T-helper 22 cell (primary cell): ENCODE measurements around the gene HHATL.

Experiments used
- DNase-seq: peaks from one replicate; pipeline ENCODE4 v3.0.0-alpha.2; 2020; ENCODE audit warnings: low read depth

Gene HHATL

DNA sequence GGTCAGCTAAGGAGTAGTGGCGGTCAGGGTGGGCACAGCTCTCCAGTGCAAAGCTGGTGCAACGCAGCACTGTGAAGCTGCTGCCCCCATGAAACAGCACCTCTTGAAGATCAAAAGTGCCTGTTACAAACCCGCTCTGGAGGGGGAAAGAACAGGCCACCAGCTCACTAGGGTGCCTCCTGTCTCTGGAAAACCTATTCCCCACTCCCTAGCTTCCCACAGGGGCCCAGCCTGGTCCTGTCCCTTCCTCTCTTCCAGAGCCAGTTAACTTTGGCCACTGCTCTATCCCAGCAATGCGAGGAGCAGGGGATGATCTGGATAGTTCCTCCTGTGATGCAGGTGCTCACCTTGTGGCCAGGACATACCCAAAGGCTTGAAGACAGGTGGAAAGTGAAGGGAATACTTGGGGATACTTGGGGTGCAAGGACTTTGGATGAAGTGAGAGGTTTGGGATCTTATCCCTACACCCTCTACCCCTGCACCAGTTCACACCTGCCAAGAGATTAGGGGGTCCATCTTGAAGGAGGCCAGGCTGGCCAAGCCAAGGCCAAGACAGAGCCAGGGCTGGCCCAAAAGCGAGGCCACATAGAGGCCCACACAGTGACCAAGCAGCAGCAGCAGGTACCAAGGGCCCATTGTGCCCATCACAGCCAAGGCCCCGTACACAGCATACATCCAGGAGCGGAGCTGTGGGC is 4.2 kb downstream of the HHATL start:
- no peak for DNase-seq

DNA sequence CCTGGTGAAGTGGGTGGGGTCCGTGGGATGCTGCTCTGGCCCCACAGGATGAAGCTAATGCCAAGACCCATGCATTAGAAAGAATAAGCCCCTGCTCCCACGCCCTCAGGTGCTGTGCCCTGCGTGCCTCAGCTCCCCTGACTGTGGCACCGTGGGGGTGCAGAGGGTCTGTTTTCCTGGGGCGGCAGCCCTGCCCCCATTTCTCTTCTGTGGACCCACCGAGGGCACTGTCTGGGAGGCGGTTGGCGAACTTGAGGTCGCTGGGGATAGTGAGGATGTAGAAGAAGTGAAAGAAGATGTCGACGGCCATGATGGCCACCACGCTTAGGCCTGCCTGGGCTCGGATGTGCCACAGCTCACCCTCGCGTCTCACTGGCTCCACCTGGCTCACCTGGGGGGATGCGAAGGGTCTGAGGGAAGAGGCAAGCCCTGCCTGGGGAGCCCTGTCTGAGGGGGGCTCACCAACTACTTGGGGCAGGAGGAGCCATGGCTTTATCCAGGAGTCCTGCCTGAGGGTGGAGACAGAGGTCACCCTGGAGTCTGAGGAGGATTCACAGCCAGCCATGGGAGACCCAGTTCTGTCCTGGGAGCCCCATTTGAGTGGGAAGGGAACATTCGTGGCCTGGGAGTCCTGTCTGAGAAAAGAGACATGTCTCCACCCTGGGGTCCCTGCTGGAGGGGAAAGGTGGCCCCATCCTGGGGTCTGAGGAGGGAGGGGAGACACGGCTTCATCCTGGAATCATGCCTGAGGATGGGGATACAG is 5.1 kb downstream of the HHATL start:
- no peak for DNase-seq

DNA sequence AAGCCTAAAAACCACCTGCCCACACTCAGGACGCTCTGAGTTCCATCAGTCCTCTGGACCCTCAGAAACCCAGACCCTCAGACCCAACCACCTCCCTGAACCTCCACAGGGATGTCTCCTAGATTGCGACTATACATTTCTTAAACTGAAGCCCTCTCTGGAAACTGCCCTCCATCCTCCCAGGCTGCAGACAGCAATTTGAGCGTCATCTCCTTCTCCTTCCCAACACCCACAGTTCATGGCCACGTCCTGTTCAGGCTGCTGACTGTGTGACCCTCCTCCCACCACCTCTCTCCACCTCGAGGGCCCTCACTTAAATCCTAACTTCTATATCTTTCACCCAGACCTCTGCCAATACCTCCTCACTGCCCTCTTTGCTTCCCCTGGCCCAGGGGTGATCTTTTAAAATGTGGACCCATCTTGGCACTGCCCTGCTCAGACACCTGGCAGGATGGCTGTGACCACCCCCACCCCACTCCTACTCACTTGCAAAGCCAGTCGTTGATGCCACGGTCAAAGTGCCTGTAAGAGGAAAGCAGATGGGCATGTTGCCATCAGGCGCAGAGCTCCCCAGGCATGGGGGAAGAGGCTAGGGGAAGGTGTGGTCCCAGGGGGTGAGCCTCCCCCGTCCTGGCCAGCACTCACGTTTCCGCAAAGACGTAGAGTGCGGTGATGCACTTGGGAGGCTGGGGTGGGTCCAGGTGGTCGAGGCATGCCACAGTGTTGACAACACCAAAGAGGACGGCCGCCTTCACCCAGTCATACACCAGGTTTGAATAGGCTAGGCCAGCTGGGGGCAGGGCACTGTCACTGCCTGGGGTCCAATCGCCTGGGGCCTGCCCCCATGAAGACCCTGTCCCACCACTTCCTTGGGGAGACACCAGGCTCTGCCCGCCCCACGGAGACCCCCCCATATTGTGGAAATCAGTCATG is 6.0 kb downstream of the HHATL start:
- DNase-seq, result no peak

DNA sequence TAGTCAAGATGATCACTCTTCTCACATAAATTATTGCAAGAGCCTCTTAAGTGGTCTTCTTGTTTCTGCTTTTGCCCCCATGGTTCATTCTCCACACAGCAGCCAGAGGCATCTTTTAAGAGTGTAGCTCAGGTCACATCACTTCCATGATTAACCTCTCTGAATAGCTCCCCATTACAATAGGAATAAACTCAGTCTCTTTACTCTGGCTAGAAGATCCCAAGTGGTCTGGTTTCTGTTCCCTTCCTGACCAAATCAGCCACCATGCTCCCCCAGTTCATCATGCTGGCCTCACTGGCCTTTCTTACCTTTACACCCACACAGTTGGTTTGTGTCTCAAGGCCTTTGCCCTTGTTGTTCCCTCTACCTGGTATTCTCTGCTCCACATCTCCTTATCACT is 8.2 kb downstream of the HHATL start:
- no peak for DNase-seq

DNA sequence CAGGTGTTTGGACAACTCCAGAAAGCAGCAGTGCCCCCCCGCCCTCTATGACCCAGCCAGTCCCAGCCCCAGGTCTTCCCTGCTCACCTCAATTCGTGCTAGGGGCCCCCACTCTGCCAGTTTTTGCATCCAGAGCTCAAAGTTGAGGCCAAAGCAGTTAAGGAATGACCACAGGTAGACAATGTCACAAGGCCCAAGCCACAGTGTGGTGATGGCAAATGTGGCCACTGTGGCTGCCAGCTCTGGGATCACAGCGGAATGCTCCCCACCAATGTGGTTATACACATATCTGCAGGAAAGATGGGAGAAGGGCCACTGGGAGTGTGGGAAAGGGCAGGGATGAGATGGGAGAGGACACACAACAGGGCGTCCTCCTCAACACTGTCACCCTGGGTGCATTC is 9.1 kb downstream of the HHATL start:
- no peak for DNase-seq

DNA sequence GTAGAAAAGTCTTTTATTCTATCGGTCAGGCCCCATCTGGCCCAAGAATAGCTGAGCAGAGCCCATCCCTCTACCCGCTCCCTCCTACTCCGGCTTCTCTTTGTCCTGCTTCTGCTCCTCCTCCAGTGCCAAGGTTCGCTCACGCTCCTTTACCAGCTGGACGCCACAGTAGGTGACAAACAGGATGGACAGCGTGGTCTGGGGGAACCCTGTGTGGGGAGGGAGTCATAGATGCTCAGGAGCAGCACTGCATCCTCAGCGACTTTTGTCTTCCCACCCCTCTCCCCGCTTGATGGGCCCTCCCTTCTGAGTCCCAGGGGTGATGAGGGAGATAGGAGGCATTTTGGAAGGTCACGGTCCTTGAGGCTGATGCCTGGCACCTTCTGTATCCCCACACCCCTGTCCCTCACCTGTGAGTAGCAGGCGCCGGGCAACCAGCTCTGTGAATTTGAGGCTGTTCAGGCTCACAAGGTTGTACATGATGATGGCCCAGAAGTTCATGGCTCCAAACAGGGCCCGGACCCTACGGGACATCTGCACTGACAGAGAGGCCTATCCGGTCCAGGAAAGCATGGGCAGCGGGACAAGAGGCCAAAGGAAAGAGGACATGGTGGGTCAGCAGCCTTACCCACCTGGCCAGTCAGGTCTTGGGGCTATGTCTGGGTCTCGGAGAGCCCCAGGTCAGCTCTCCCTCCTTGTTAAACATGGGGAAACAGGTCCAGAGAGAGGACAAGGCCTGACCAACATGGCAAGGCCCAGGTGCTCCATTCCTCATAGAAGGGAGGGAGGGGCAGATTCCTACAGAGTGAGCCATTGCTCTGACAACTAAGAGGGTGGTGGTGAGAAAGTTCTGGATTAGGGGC is 9.7 kb downstream of the HHATL start:
- DNase-seq, result no peak

DNA sequence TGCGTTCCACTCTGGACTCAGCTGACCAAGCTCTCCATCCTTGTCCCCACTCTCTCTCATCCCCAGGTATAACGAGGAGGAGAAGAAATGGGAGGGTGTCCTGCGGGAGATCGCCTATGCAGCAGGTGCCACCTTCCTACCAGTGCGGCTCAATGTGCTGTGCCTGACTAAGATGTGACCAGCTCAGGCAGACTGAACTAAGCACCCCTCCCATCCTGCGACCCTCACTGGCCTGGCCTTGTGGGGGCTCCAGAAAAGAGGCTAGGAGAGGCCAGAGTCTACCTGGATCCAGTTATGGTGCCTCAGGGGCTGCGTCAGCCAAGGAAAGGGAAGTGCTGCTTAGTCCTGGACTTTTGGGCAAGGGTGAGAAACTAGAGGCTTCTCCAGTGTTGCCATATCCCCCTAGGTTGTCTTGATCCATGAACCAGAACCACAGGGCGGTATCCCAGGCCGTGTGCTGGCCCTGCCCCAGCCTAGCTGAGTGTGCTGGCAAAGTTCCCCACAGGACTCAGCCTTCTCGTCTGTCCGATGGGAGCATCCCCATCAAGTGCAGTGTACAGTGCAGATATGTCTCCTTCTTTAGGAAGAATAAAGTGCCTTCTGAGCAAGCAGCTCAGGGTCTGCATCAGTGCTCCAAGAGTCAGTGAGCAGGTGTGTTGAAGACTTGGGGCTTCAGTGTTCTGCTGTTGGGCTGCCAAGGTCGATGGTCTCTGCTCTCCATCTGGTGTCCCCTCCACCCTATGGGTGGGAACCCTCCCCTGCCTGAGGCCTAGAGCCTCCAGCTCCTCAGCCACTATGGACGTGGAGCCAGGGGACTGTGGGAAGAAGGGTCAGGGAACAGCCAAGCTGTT is 10.6 kb downstream of the HHATL start:
- DNase-seq, result no peak

DNA sequence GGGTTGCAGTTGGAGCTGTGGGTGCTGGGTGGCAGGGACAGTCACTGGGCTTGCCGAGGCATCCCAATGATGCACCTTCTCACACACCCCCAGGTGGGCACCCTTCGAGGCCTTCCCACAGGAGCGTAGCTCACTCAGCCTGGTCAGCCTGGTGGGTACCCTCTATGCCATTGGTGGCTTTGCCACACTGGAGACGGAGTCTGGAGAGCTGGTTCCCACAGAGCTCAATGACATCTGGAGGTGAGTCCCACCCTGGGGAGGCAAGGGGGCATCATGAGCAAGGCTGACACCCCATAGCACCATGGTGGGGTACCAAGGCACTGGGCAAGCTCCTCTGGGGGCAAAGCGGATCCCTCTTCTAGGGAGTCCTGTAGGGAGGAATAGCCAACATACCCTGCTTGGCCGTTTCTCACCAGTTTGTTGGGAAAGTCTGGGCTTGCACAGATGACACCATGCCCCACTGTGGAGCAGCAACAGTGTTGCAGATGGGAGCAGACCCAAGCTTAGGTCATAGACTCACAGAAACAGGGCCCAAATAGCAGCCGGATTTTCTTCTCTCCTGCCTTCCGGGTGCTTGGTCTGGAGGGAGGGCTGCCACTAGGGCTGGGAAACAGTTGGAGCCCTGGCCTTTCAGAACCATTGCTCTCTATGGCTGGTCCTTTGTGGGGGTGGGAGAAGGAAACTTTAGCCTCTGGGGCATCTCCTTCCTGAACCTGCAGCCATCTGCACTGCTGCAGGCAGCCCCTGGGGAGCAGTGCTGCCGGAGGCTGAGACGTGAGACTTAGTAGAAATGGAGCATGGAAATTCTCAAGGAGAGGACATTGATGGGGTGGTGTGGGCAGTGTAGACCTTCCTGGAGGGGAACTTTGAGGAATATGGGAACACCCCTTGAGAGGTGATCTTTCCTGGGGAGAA is 11.6 kb downstream of the HHATL start:
- DNase-seq, result no peak

DNA sequence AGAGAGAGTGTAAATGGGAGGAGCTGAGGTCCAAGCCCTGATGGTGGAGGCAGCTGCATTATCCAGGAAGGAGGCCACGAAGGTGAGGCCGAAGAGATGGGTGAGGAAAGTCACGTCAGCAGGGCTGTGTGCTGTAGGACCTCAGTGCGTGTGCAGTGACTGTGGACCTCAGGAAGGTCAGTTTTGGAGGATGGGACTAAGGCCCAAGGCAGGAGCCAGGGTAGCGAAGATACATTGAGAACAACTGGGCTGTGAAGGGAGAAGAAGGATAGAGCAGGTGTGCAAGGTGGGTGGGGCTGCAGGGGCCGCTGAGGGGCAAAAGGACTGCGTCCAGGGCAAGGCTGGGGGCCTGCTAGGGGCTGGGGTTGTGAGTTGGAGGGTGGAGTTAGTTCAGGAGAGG is 12.4 kb downstream of the HHATL start:
- DNase-seq, result no peak

DNA sequence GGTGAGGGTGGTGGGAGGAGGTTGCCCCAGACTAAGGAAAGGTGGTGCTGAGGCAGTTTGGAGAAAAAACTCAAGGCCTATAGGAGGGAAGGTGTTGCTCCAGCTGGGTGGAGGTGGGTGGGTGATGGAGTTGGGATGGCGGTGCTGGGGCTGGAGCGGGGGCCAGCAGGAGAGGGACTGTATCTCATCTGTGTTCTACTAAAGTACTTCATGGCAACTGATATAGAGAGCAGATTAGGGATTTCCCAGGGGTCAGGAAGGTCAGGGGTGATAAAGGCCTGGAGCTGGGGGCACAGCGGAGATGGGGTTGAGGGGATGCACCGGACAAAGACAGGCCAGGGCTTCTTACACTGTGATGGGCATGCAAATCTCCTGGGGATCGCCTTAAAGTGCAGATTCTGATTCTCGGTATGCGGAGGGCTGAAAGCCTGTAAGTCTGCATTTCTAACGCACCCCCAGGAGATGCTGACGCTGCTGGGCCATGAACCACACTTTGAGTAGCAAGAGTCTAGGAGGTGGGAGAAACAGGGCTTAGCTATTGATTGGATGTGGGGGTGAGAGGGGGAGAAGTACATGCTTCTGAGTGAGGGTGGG is 13.1 kb downstream of the HHATL start:
- no peak for DNase-seq

DNA sequence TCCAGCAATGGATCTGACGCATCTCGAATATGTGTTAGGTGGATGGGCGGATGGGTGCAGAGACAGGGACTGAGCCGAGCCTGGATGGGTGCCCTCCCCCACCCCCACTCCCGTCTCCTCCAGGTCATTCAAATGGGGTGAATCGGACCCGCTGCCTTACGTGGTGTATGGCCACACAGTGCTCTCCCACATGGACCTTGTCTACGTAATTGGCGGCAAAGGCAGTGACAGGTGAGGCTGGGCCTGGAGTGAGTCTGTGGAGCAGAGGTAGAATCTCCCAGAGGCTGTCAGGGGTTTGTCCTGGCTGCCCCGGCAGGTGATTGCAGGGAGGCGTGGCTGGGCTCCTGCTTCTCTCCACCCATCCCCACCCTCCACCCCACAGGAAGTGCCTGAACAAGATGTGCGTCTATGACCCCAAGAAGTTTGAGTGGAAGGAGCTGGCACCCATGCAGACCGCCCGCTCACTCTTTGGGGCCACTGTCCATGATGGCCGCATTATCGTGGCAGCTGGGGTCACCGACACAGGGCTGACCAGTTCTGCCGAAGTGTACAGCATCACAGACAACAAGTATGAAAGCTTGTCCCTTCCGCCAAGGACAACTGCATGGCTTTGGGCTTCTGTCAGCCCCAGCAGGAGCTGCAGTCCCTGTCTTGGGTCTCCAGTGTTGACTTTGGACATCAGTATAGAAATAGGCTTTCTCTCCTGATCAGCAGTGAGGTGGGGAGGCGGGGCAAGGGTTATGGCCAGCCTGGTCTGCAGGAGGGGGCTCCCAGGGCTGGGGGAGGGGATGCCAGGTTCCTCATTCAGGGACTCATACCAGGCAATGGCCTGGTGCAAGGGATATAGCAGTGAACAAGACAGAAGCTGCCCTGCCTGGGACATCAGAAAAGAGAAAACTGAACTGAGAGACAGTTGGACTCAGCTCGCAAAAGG is 13.8 kb downstream of the HHATL start:
- DNase-seq, result no peak

DNA sequence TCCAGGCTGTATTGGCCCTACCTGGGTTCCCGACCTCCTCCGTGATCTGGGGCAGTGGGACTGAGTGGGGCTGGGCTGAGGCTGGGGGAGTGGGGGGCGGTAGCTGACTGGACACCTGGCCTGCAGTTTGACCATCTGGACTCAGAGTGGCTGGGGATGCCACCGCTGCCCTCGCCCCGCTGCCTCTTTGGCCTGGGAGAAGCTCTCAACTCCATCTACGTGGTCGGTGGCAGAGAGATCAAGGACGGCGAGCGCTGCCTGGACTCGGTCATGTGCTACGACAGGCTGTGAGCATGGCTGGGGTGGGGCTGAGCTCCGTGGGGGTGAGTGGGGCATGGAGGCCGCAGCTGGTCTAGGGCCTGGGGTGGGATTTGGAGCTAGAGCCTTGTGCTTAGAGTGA is 14.6 kb downstream of the HHATL start:
- no peak for DNase-seq

DNA sequence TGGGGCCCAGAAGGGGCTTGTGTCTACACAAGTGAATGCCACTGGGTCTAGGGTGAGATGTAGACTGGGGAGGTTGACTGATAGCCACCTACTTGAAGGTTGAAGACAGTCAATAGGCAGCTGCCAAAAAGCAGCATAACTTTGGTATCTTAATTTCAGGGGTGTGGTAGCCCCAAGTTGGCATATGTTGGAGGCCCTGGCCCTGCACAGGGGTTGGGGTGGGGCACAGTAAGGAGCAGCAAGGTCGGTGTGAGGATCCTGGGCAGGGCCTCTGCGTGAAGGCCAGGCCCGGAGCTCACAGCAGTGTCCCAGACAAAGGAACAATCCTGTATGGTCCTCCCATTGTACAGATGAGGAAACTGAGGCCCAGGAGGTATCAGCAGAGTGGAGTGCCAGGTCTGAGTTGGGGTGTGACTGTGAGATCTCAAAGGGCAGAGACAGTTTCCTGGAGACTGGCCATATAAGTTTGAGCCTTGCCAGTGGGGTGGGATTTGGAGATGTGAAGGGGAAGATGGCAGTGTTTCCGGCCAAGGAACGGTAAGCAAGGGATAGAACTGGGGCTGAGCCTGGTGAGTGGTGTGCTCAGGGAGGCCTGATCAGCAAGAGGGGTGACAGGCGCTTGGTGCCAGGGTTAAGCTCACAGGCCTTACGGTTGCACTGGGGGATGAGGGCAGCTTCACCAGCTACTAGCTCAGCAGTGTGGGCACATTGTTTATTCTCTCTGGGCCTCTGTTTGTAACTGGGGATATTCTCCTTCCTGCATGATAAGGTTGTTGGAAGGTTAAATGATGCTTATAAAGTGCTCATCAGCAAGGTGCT is 15.6 kb downstream of the HHATL start:
- no peak for DNase-seq

DNA sequence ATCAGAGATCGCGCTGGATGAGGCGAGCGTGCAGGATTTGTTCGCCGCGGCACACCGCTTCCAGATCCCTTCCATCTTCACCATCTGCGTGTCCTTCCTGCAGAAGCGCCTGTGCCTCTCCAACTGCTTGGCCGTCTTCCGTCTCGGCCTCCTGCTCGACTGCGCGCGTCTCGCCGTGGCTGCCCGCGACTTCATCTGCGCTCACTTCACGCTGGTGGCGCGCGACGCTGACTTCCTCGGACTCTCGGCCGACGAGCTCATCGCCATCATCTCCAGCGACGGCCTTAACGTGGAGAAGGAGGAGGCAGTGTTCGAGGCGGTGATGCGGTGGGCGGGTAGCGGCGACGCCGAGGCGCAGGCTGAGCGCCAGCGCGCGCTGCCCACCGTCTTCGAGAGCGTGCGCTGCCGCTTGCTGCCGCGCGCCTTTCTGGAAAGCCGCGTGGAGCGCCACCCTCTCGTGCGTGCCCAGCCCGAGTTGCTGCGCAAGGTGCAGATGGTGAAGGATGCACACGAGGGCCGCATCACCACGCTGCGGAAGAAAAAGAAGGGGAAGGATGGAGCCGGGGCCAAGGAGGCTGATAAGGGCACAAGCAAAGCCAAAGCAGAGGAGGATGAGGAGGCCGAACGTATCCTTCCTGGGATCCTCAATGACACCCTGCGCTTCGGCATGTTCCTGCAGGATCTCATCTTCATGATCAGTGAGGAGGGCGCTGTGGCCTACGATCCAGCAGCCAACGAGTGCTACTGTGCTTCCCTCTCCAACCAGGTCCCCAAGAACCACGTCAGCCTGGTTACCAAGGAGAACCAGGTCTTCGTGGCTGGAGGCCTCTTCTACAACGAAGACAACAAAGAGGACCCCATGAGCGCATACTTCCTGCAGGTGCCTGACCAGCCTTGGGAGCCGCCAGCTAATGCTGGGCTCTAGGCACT is 16.4 kb downstream of the HHATL start:
- no peak for DNase-seq

DNA sequence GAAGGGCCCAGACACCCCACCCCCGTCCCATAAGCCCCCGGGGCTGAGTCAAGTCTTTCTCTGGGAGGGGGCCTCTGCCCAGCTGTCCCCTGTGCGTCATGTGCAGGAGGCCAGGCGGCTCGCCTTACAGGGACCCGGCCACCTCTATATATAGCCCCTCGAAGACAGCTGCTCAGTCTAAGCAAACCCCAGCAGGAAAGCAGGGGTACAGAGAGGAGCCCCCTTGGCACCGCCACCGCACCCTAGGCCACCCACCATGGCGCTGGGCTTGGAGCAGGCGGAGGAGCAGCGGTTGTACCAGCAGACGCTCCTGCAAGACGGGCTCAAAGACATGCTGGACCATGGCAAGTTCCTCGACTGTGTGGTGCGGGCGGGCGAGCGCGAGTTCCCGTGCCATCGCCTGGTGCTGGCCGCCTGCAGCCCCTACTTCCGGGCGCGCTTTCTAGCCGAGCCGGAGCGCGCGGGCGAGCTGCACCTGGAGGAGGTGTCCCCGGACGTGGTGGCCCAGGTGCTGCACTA is 17.2 kb downstream of the HHATL start, which contains the start of gene KLHL40:
TSS of gene KLHL40 (plus strand) at position 175 of the 519 bp plus-strand sequence. CDS start at position 257, 82 bp downstream.
- DNase-seq, result no peak
